ENCODE data around the gene RAD23B.

Gene RAD23B

GRCh38 chr9:107269254-107269653 is 13.8 kb upstream of the RAD23B start:
- DNase-seq, result no peak

DNA sequence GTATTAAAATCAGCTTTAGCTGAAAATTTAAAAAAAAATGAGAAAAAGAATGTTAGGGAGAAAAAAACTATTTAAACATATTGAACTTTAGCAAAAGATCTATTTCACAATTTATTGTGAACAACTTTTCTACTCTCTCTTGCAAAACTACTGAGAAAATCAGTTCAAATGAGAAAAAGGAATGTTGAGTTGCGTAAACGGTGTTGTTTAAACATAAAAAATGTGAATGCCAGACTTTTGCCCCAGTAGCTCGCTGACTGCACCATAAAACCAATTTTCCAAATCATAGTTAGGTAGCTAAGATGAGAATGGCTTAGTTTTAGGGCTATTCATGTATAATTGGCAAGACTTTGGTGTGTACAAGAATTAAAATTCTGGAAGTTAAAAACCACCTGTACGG is 13.4 kb upstream of the RAD23B start:
- no peak for DNase-seq

- DNase-seq, result no peak
These were observed 13.0 kb upstream of the RAD23B start for GRCh38 chr9:107270082-107270481.

DNA sequence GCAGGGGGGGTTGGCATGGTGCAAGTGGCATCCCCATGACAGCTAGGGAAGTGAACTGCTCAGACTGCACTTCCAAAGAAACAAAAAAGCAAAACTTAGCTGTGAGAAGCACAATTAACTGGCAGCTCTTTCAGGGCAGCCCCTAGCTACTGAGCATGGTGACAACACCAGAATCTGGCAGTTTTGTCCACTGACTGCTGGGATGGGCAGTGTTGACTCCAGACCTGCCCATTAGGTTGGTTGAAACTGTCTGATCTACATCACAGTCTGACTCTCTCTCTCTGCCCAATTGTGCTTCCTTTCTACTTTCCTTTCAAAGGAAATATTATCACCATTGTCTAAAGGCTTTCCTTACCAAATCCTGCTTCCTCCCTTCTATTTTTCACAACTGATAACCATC is 12.5 kb upstream of the RAD23B start:
- no peak for DNase-seq

GRCh38 chr9:107273634-107274033 is 9.4 kb upstream of the RAD23B start:
- no peak for DNase-seq

GRCh38 chr9:107274096-107274495 is 9.0 kb upstream of the RAD23B start:
- DNase-seq, result no peak

DNA sequence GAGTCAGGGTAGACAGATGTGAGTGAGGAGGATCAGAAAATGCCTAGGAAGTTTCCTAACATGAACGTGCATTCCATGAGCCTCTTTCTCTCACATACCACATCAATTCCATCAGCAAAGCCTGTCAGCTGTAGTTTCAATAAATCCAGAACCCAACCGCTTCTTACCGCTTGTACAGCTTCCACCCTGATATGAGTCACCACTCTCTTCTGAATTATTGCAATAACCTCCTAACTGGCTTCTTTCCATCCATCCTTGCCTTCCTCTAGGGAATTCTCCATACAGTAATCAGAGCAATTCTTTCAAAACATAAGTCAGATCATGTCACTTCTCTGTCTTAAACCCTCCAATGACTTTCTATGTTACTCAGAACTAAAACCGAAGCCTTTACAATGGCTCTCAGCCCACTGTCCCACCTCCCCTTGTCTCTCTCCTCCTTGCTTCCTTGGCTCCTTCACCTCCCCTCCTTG is 8.1 kb upstream of the RAD23B start:
- no peak for DNase-seq

DNA sequence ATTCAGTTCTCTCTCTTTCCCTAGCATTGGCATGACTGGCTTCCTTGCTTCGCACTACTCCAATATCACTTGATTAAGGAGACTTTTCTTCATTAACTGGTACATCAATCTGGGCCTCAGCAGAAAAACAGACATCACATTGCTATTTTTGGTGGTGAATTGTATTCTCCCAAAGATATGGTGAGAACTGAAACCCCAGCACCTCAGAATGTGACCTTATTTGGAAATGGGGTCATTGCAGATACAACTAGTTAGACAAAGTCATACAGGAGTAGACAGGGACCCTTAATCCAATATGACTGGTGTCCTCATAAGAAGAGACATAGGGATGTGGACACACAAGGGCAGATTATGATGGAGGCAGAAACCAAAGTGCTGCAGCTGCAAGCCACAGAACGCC is 7.5 kb upstream of the RAD23B start:
- DNase-seq, result no peak

- no peak for DNase-seq
These were observed 5.9 kb upstream of the RAD23B start for GRCh38 chr9:107276966-107277710.

- no peak for DNase-seq
These were observed 5.3 kb upstream of the RAD23B start for GRCh38 chr9:107277801-107278200.

- DNase-seq, result no peak
These were observed 4.0 kb upstream of the RAD23B start for GRCh38 chr9:107279086-107279485.

DNA sequence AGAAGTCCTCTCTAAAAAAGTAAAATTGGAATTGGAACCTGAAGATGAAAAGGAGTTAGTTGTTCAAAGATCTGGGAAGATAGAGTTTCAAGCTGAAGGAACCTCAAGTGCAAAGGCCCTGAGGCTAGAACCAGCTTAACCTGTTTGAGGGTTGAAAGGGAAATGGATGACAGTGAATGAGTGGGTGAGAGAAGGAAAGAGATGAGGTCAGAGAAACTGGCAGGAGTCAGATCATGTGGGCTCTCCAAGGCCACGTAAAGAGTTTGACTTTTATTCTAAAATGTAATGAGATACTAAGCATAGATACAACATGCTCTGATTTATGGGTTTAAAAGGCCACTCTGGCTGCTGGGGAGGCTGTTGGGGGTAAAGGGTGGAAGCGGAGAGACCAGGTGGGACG is 2.5 kb upstream of the RAD23B start:
- DNase-seq, result no peak

DNA sequence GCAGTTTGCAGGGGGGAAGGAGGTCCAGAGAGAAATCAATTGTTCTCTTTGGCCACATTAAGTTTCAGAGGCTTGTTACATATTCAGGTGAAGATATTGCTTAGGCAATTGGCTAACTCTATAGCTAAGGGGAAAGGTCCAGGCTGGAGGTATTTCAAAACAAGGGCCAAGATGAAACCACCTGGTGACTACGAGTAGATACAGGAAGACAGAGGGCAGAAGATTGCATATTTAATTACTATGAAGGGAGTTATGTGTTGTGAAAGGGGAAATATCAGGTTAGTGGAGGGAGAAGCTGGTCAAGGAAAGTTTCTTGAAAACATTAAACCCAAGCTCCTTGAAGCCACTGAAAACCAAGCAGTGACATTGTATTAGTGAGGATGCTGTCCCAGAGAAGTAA is 1.9 kb upstream of the RAD23B start:
- DNase-seq, result no peak

DNA sequence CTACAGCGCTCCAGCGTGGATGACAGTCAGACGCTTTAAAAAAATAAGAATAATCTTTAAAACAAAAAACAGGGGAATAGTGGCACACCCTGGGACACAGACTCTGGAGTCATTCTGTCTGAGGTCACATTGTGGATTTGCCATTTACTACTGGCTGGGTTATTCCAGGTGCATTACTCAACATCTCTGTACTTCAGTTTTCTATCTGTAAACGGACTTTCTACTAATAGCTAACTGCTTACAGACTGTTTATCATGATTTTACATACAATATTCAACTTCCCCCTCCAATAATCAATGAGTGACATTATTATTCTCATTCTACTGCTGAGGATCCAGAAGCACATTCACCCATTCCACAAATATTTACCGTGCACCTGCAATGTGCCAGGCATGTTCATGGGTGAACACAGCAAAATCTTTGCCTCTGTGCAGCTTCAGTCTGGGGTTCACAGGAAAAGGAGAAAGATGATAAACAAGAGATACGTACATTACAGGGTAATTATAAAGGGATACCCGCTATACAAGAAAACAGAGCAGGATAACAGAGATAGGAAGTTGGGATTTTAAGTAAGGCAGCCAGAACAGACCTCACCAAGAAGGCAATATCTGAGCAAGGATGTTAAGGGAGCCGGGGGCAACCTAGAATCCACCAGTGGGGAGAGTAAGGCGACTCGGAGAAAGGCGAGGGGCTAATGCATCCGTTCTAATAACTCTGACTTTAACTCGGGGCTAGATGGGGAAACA is 984 bp upstream of the RAD23B start:
- DNase-seq, result no peak

DNA sequence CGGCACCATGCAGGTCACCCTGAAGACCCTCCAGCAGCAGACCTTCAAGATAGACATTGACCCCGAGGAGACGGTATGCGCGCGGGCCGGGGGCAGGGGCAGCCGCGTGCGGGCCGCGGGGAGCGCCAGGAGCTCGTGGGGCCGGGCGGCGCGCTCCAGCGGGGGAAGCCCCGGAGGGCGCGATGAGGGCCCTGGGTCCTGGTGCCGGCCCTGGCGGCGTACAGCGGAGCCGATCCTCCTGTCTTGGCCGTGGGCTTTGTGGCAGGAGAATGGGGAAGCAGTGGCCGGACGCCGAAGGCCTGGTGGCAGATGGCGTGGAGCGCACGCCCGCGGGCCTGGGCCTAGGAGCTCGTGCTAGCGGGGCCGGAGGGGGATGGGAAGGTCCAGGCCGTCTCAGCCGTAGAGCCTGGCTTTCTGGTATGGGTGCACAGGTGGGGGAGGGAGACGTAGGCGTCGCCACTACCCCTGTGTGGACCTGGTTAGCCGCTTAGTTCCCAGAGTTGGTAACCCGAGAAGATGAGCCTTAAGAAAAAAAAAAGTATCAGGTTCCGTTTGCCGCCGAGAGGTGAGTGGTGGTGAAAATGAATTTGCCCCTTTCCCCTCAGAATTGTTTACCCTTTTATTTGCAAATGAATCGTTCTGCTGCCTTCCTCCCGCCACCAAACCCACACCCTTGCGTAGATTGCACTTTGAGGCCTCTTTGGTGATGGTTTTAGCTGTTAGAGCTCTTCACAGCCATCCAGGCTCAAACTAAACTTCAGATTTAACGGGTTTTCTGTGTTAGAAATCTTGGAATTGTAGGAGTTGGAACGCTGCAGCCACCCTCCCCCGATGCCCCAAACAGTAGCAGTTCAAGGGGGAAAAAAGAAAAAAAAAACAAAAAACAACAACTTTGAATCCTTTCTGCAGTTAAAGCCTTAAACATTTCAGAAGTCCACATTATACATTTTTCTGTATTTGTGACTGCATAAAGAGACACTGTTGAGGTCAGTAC is 841 bp downstream of the RAD23B start:
- peak; percentile 40 for DNase-seq

GRCh38 chr9:107284636-107285035 is 1.6 kb downstream of the RAD23B start:
- DNase-seq, result no peak

DNA sequence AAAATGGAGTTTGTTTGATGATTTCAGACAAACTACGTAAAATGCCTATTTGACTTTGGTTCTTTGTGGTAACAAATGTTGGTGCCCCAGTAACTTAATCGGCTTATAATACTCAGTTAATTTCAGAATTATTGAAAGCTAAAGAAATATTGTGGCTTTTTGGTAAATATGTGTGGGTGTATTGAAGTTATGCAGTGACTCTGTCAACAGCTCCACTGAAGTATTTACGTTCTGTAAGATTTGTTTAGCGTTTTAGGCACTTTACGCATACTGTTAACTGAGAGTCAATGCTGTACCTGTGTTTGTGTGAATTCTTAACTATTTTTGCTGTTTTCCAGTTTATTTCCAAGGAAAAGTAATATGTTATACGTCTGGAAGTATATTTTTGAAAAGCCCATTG is 2.2 kb downstream of the RAD23B start:
- DNase-seq, result no peak

DNA sequence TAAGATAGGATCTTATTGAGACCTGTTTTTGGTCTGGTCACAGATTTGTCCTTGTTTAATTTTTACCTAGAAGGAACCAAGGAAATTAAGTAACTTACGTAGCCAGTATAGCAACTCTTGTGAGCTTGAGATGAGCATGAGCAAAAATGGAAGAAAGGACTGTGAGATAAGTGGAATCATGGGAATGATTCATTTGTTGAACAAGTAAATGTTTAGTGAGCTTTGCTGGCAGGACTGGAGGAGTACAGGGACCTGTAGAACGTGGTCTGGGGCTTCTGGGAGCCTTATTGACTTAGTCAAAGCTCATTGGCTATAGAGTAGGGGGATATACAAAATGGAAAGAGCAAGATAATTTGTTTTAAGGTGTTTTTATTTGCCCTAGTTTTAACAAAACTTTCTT is 3.0 kb downstream of the RAD23B start:
- DNase-seq, result no peak

- DNase-seq, result no peak
These were observed 5.6 kb downstream of the RAD23B start for GRCh38 chr9:107288701-107289100.

- DNase-seq, result no peak
These were observed 7.5 kb downstream of the RAD23B start for GRCh38 chr9:107290619-107291018.

DNA sequence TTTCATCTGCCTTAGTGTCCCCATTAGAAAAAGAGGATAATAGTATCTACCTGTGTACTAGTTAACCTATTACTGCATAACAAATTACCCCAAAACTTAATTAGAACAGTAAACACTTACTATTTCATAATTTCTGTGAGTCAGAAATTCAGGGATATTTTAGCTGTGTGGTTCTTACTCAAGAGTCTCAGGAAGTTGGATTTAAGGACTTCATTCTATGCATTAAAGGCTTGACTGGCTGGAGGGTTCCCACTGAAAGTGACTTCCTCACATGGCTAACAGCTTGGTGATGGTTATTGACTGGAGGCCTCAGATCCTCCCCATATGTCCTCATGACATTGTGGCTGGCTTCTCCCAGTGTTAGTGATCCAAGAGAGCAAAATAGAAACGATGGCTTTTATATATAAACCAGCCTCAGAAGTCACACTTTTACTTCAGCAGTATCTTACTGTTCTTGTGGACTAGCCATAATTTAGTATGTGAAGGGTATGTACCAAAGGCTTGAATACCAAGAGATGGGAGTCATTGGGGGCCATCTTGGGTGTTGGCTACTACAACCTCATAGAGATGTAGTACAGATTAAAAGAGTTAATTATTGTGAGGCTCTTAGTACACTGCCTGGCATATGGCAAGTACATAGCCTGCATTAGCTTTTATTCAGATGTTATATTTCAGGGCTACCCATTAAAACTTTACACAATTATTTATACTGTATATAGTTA is 9.9 kb downstream of the RAD23B start:
- DNase-seq, result no peak

- DNase-seq, result no peak
These were observed 10.5 kb downstream of the RAD23B start for GRCh38 chr9:107293543-107294085.

Data from effector CD4-positive, alpha-beta T cell (primary cell).